ENCODE results near the gene HES4. TPM values are rescaled to one million over a fixed set of nuclear protein-coding genes. Genes with fewer than 3 reads are reported as not detected.

HES4 gene
- total and polyA plus RNA-seq, 10 of the 15 experiments (the other 5 are each of a cell fraction or from before 2014, with no cell fraction given): 0.44 to 1.7 (median 0.85) TPM; not detected in 5

DNA sequence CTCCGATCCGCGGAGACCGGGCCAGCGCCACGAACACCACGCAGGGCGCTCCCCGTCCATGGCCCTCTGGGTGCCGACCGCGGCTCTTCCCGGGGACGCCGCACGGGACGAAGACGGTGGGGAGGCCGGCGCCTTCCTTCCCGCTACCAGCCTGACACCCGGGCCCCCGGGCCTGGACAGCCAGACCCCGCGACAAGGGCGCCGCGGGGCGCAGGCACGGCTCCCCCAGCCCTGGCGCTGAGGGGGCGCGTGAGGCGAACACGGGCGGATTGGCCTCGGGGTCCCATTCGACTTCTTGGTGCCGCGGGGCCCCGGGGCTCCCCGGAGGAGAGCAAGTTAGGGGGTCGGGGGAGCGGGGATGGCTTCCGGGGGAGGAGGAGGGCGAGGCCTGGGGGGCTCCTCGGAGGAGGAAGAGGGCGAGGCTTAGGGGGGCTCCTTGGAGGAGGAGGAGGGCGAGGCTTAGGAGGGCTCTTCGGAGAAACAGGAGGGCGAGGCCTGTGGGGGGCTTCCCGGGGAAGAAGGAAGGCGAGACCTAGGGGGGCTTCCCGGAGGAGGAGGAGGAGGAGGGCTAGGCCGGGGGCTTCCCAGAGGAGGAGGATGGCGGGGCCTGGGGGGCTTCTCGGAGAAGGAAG, 40.0 kb downstream of the HES4 start:
- FAIRE-seq: no peak
- peak overlapping the region; percentile 54 for H2AFZ ChIP-seq (ENCODE audit: control insufficient read depth, low read depth, low read length)

More for the DNA sequence above, 40.0 kb downstream of the HES4 start:
- Histone ChIP-seq H3K79me2 (ENCODE audit: control insufficient read depth, insufficient read depth, low read length) (peaks cover 20% of the 10 kb centered on the region), H3K4me3 (peak overlapping the region; percentile 68; the same call in 1 of the 2 replicates), H3K4me1 (ENCODE audit: control insufficient read depth, insufficient read depth, low read length) (peaks cover 17% of the 10 kb centered on the region), H3K36me3 (ENCODE audit: control insufficient read depth in 2 of 2, insufficient read depth in 2 of 2, low read length in 1 of 2) (peaks cover 2 to 11% of the 10 kb centered on the region in 2 experiments; a peak in 3 of 4 replicates), H3K9ac (ENCODE audit: control insufficient read depth, insufficient read depth, low read length) (peak overlapping the region; percentile 41; the same call in 1 of the 2 replicates), H3K27ac (ENCODE audit: control insufficient read depth, insufficient read depth) (no peak overlapping the region), H3K4me2 (ENCODE audit: control insufficient read depth, insufficient read depth) (0 out of 2 replicates have a peak overlapping the region, but pooled peaks have one; percentile 5), H4K20me1 (ENCODE audit: control insufficient read depth, insufficient read depth) (no peaks in the 10 kb centered on the region), H3K9me3 (replicated peaks; ENCODE audit: control insufficient read depth, insufficient read depth, low read length) (no peaks in the 10 kb centered on the region), H3K27me3 (replicated peaks in 1 of 2; ENCODE audit: control insufficient read depth in 2 of 2, insufficient read depth in 2 of 2, low read length in 1 of 2) (no peaks in the 10 kb centered on the region)
- peak; percentile 2; the same call in 2 of the 3 replicates for ATAC-seq
- ChIA-PET POLR2A (no interaction called here), CTCF (interaction anchor here (1.1 to 1.5 kb wide), 2 partner anchors 25 to 104 kb away, joined by 4 to 5 read pairs; no protein-coding TSS in a partner anchor), RAD21 (ENCODE audit: unreplicated experiment) (interaction anchor here (1.8 kb wide), 1 partner anchor 55 kb away, joined by 5 read pairs; no protein-coding TSS in a partner anchor), SMC1A (ENCODE audit: uncharacterized antibody, unreplicated experiment) (no interaction called here)
- TF ChIP-seq, protein P1, sequence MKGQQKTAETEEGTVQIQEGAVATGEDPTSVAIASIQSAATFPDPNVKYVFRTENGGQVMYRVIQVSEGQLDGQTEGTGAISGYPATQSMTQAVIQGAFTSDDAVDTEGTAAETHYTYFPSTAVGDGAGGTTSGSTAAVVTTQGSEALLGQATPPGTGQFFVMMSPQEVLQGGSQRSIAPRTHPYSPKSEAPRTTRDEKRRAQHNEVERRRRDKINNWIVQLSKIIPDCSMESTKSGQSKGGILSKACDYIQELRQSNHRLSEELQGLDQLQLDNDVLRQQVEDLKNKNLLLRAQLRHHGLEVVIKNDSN (IDR thresholded peaks at IDR 0.05; ENCODE audit: borderline replicate concordance, extremely low read length, insufficient read depth, low read depth, low read length): no peak
- 0 out of 2 replicates have a peak, but pooled peaks have one; percentile 32 for TF ChIP-seq HDGF (IDR thresholded peaks at IDR 0.05)
- intact Hi-C loops (cut with micrococcal nuclease; ENCODE audit: unreplicated experiment): no loop called here
- in situ Hi-C loops (cut with MboI): no loop called here
- DNase-seq (ENCODE audit: low read depth, low spot score): no peak
- no TSS peak for BruUV-seq (replicated peaks)
- 48% methylated on average over 34 of the region's 57 CpGs for WGBS (ENCODE audit: insufficient coverage, insufficient replicate concordance, low lambda C conversion rate, missing lambda C conversion rate)

All from GM12878 (cell line).